IMR-90 (cell line): Measurements from ENCODE around the gene VPS35. TPM values are rescaled to one million over a fixed set of nuclear protein-coding genes. Genes with fewer than 3 reads are reported as not detected.
A peak's percentile ranks its signal among the peaks of the same experiment; 100 is the strongest.

ENCODE experiments used
- ATAC-seq: fragments of 200-7000 bp; cut with Tn5 transposase; 2 replicates; pipeline ENCODE4 v1.9.1; 2020; ENCODE audit warnings: low read depth, mild to moderate bottlenecking, moderate library complexity
- BruUV-seq: library from RNA; stranded (reverse); fragments of 400-500 nt; replicated peaks from 2 replicates; lab custom pipeline; 2021; lab: Mats Ljungman, UMichigan
- CTCF ChIA-PET: fragments of 300-600 bp; formaldehyde crosslinking; extraction: SDS; loops from one replicate; lab custom pipeline; 2021; ENCODE audit warnings: antibody characterized with exemption; lab: Yijun Ruan, JAX
- POLR2A ChIA-PET: fragments of 300-600 bp; sonication (Branson Sonifier 250); formaldehyde crosslinking; loops from one replicate; lab custom pipeline; 2022; ENCODE audit warnings: antibody characterized with exemption; ENCODE audit not compliant: unreplicated experiment; lab: Charles Lee
- DNase-seq: peaks from one replicate; pipeline ENCODE4 v3.0.0; 2013
- H2AFZ ChIP-seq: replicated peaks from 2 replicates; pipeline ENCODE3; 2013; ENCODE audit warnings: low read length, mild to moderate bottlenecking; ENCODE audit not compliant: poor library complexity
- H2AK5ac ChIP-seq: 2 replicates; pipeline ENCODE4 v1.6.1; 2013; ENCODE audit warnings: low read depth, low read length, inconsistent platforms
- H2AK9ac ChIP-seq: replicated peaks from 2 replicates; pipeline ENCODE3; 2013; ENCODE audit warnings: mild to moderate bottlenecking, low read depth, low read length, moderate library complexity; ENCODE audit not compliant: poor library complexity
- H2BK120ac ChIP-seq: 2 replicates; pipeline ENCODE4 v1.6.1; 2013; ENCODE audit warnings: low read depth, low read length, inconsistent platforms
- H2BK15ac ChIP-seq: 3 replicates; pipeline ENCODE4 v1.6.1; 2013; ENCODE audit warnings: low read depth, low read length, inconsistent platforms
- H2BK20ac ChIP-seq: 2 replicates; pipeline ENCODE4 v1.6.1; 2013; ENCODE audit warnings: low read depth, mild to moderate bottlenecking, inconsistent platforms, low read length, moderate library complexity
- H2BK5ac ChIP-seq: 2 replicates; pipeline ENCODE4 v1.6.1; 2013; ENCODE audit warnings: mild to moderate bottlenecking, low read depth, low read length, inconsistent platforms; ENCODE audit not compliant: poor library complexity, severe bottlenecking
- H3K14ac ChIP-seq: replicated peaks from 2 replicates; pipeline ENCODE4 v1.6.1; 2013; ENCODE audit warnings: low read depth, low read length, inconsistent platforms
- H3K18ac ChIP-seq: 2 replicates; pipeline ENCODE4 v1.6.1; 2013; ENCODE audit warnings: low read depth, low read length, control low read depth
- H3K23ac ChIP-seq: 2 replicates; pipeline ENCODE4 v1.6.1; 2013; ENCODE audit warnings: low read depth, low read length, inconsistent platforms
- H3K27ac ChIP-seq: 2 replicates; pipeline ENCODE4 v1.5.1; 2013; ENCODE audit warnings: mild to moderate bottlenecking, control low read depth, low read length; ENCODE audit not compliant: insufficient read depth
- H3K27me3 ChIP-seq: 2 replicates; pipeline ENCODE4 v1.6.1; 2013; ENCODE audit warnings: low read length; ENCODE audit not compliant: control insufficient read depth, insufficient read depth
- H3K36me3 ChIP-seq: 2 replicates; pipeline ENCODE4 v1.6.1; 2013; ENCODE audit warnings: low read length, mixed read lengths; ENCODE audit not compliant: control insufficient read depth, insufficient read depth
- H3K4ac ChIP-seq: 2 replicates; pipeline ENCODE4 v1.6.1; 2013; ENCODE audit warnings: low read depth, low read length, inconsistent platforms
- H3K4me1 ChIP-seq: 2 replicates; pipeline ENCODE4 v1.6.1; 2013; ENCODE audit warnings: low read length, mixed read lengths; ENCODE audit not compliant: control insufficient read depth, insufficient read depth
- H3K4me2 ChIP-seq: 2 replicates; pipeline ENCODE4 v1.6.1; 2013; ENCODE audit warnings: low read depth, mild to moderate bottlenecking, control low read depth, low read length, moderate library complexity
- H3K4me3 ChIP-seq: 2 replicates; pipeline ENCODE4 v1.5.1; 2013; ENCODE audit warnings: low read depth, mild to moderate bottlenecking, control low read depth, low read length, moderate library complexity; ENCODE audit not compliant: insufficient read depth
- H3K56ac ChIP-seq: 2 replicates; pipeline ENCODE4 v1.6.1; 2013; ENCODE audit warnings: low read length, inconsistent platforms; ENCODE audit not compliant: insufficient read depth; ENCODE audit errors: extremely low read depth
- H3K79me1 ChIP-seq, 2 experiments: 2 replicates each; pipeline ENCODE4 v1.6.1; 2013; ENCODE audit warnings: low read length in 2 of 2, inconsistent platforms in 1 of 2, low read depth in 1 of 2
- H3K9ac ChIP-seq: 2 replicates; pipeline ENCODE4 v1.6.1; 2013; ENCODE audit warnings: low read depth, low read length, control low read depth
- H3K9me1 ChIP-seq: 2 replicates; pipeline ENCODE4 v1.6.1; 2013; ENCODE audit warnings: low read length, inconsistent platforms; ENCODE audit not compliant: insufficient read depth
- H3K9me3 ChIP-seq: 2 replicates; pipeline ENCODE4 v1.6.1; 2013; ENCODE audit warnings: low read length; ENCODE audit not compliant: control insufficient read depth, insufficient read depth
- H4K20me1 ChIP-seq: 2 replicates; pipeline ENCODE4 v1.6.1; 2013; ENCODE audit warnings: low read length, inconsistent platforms; ENCODE audit not compliant: insufficient read depth
- H4K5ac ChIP-seq: 2 replicates; pipeline ENCODE4 v1.6.1; 2013; ENCODE audit warnings: mild to moderate bottlenecking, low read depth, low read length, control low read depth
- H4K8ac ChIP-seq, 2 experiments: 2 replicates each; pipeline ENCODE4 v1.6.1; 2013; ENCODE audit warnings: low read depth in 2 of 2, low read length in 2 of 2, control low read depth in 1 of 2, inconsistent platforms in 1 of 2
- H4K91ac ChIP-seq: 2 replicates; pipeline ENCODE4 v1.6.1; 2013; ENCODE audit warnings: low read depth, low read length, inconsistent platforms; ENCODE audit not compliant: insufficient read depth
- BHLHE40 ChIP-seq: fragments of 150-350 bp; IDR thresholded peaks from 2 replicates; pipeline ENCODE4 v1.6.1; 2016; ENCODE audit warnings: mild to moderate bottlenecking, low read depth, low read length
- CEBPB ChIP-seq: IDR thresholded peaks from 2 replicates; pipeline ENCODE4 v1.6.1; 2012; ENCODE audit warnings: low read depth, low read length, improper control_type of control experiment
- CHD1 ChIP-seq: IDR thresholded peaks from 2 replicates; pipeline ENCODE4 v1.6.1; 2012; ENCODE audit warnings: low read depth, low read length, improper control_type of control experiment
- MAFK ChIP-seq: IDR thresholded peaks from 2 replicates; pipeline ENCODE4 v1.6.1; 2012; ENCODE audit warnings: low read depth, low read length, improper control_type of control experiment
- MXI1 ChIP-seq: IDR thresholded peaks from 2 replicates; pipeline ENCODE4 v1.6.1; 2012; ENCODE audit warnings: low read depth, mild to moderate bottlenecking, low read length, moderate library complexity, borderline replicate concordance
- POLR2A ChIP-seq: IDR thresholded peaks from 2 replicates; pipeline ENCODE4 v1.6.1; 2012; ENCODE audit warnings: mild to moderate bottlenecking, low read depth, low read length
- RAD21 ChIP-seq: IDR thresholded peaks from 2 replicates; pipeline ENCODE4 v1.6.1; 2012; ENCODE audit warnings: low read length, improper control_type of control experiment
- RFX5 ChIP-seq: IDR thresholded peaks from 2 replicates; pipeline ENCODE4 v1.8.0; 2012; ENCODE audit warnings: low read depth, mild to moderate bottlenecking, low read length, moderate library complexity
- SMC3 ChIP-seq: fragments of 150-350 bp; IDR thresholded peaks from 2 replicates; pipeline ENCODE4 v1.6.1; 2016; ENCODE audit warnings: low read depth, mild to moderate bottlenecking, antibody characterized with exemption, low read length, moderate library complexity
- WGBS, 2 experiments: methylation state at CpG; one replicate each; pipeline versions ENCODE4 v1.1.5 to v1.1.7; 2013; ENCODE audit warnings: missing lambda C conversion rate in 2 of 2; ENCODE audit not compliant: insufficient read length in 1 of 2; ENCODE audit errors: extremely low coverage in 2 of 2; 5-methylcytosine and 5-hydroxymethylcytosine counted together
- dilution Hi-C: fragments of 300-500 bp; cut with HindIII; formaldehyde crosslinking; loops from one replicate; pipeline ENCODE4 v1.14.3; 2018; ENCODE audit warnings: low sequenced_read_pairs; ENCODE audit not compliant: unreplicated experiment
- in situ Hi-C: fragments of 300-500 bp; cut with MboI; formaldehyde crosslinking; loops from 3 replicates; pipeline ENCODE4 v1.14.3; 2019; ENCODE audit warnings: low sequenced_read_pairs, inconsistent platforms, mixed read lengths
- intact Hi-C: fragments of 100-400 bp; cut with micrococcal nuclease; formaldehyde crosslinking; loops from 2 replicates; pipeline ENCODE4 v1.10.0; 2022
- polyA plus RNA-seq, 3 experiments: library from polyadenylated mRNA; depleted of rRNA; stranded (reverse); fragments of >200 nt; gene quantifications; 2 replicates each; pipeline ENCODE4 v1.2.3, GENCODE V29; 2012; ENCODE audit warnings: low replicate concordance in 1 of 3
- total RNA-seq: library from RNA; depleted of rRNA; stranded (reverse); fragments of >200 nt; gene quantifications from 2 replicates; pipeline ENCODE4 v1.2.3, GENCODE V29; 2012
- TF ChIP-seq, protein P1 (sequence below): fragments of 150-350 bp; IDR thresholded peaks from 2 replicates; pipeline ENCODE4 v1.6.1; 2017; ENCODE audit warnings: mild to moderate bottlenecking, antibody characterized with exemption, low read length, low read depth
- TF ChIP-seq, protein P2 (sequence below): fragments of 150-350 bp; IDR thresholded peaks from 2 replicates; pipeline ENCODE4 v1.6.1; 2016; ENCODE audit warnings: low read depth, mild to moderate bottlenecking, low read length, moderate library complexity, borderline replicate concordance

VPS35 gene
- total and polyA plus RNA-seq, 2 of the 4 experiments (the other 2 are of a cell fraction), result 42.3 to 89.4 TPM

- H3K18ac ChIP-seq, result no peak overlapping the region
- no peaks in the 10 kb centered on the region for H4K20me1 ChIP-seq
- H3K4ac ChIP-seq, result no peak overlapping the region
- no peak overlapping the region for H3K4me3 ChIP-seq
- no TSS peak for BruUV-seq
- H3K4me1 ChIP-seq, result peaks cover 8% of the 10 kb centered on the region; the same call in 1 of the 2 replicates
- H2BK20ac ChIP-seq, result no peak overlapping the region
- peak overlapping the region; percentile 37 for H2AK9ac ChIP-seq
- no peaks in the 10 kb centered on the region for H3K9me3 ChIP-seq
- H2BK15ac ChIP-seq, result no peak overlapping the region
- ChIA-PET POLR2A (no interaction called here), CTCF (interaction anchor here (1.2 kb wide), 1 partner anchor 9 kb away, joined by 3 read pairs; no protein-coding TSS in a partner anchor)
- H3K36me3 ChIP-seq, result no peaks in the 10 kb centered on the region
- H3K79me1 ChIP-seq, result no peaks in the 10 kb centered on the region
- no peak overlapping the region for H3K9ac ChIP-seq
- H4K5ac ChIP-seq, result no peak overlapping the region
- H4K91ac ChIP-seq, result no peak overlapping the region
- H3K4me2 ChIP-seq, result peak overlapping the region; percentile 56
- dilution Hi-C loops, result no loop called here
- TF ChIP-seq, protein P1, sequence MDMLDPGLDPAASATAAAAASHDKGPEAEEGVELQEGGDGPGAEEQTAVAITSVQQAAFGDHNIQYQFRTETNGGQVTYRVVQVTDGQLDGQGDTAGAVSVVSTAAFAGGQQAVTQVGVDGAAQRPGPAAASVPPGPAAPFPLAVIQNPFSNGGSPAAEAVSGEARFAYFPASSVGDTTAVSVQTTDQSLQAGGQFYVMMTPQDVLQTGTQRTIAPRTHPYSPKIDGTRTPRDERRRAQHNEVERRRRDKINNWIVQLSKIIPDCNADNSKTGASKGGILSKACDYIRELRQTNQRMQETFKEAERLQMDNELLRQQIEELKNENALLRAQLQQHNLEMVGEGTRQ, result no peak
- no peak for TF ChIP-seq MAFK
- TF ChIP-seq CEBPB, result no peak
- no peak for TF ChIP-seq RAD21
- TF ChIP-seq, protein P2, sequence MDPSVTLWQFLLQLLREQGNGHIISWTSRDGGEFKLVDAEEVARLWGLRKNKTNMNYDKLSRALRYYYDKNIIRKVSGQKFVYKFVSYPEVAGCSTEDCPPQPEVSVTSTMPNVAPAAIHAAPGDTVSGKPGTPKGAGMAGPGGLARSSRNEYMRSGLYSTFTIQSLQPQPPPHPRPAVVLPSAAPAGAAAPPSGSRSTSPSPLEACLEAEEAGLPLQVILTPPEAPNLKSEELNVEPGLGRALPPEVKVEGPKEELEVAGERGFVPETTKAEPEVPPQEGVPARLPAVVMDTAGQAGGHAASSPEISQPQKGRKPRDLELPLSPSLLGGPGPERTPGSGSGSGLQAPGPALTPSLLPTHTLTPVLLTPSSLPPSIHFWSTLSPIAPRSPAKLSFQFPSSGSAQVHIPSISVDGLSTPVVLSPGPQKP, result no peak
- TF ChIP-seq RFX5, result no peak
- TF ChIP-seq POLR2A, result no peak
- TF ChIP-seq CHD1, result no peak
- TF ChIP-seq BHLHE40, result no peak
- TF ChIP-seq SMC3, result no peak
- no peak for TF ChIP-seq MXI1
- WGBS, 2 experiments, result 83% methylated on average over 1 of the region's 9 CpGs; no CpG with 5 or more reads in 1 of the 2 experiments
- H2BK120ac ChIP-seq, result no peak overlapping the region
- no peak overlapping the region for H3K23ac ChIP-seq
- peaks cover 7% of the 10 kb centered on the region; the same call in 1 of the 2 replicates for H3K9me1 ChIP-seq
- intact Hi-C loops, result no loop called here
- no peak overlapping the region for H2BK5ac ChIP-seq
- 0 out of 2 replicates have a peak overlapping the region, but pooled peaks have one; percentile 50 for H2AK5ac ChIP-seq
- no peak overlapping the region for H3K56ac ChIP-seq
- DNase-seq (peak; percentile 73), ATAC-seq (peak; percentile 82)
- H3K27me3 ChIP-seq, result peaks cover 2% of the 10 kb centered on the region; the same call in 1 of the 2 replicates
- H3K27ac ChIP-seq, result no peak overlapping the region
- H4K8ac ChIP-seq, result no peak overlapping the region
- peak overlapping the region; percentile 13 for H2AFZ ChIP-seq
- in situ Hi-C loops, result no loop called here
- H3K14ac ChIP-seq, result no peak overlapping the region; the same call in 1 of the 2 replicates
Observed at GRCh38 chr16:46638947-46639925, 49.7 kb downstream of the VPS35 start.
